GM19397 (cell line): Measurements from ENCODE around the gene OGA.
A peak's percentile ranks its signal among the peaks of the same experiment; 100 is the strongest.

Experiments
- ATAC-seq: cut with Tn5 transposase; IDR thresholded peaks from one replicate; pipeline ENCODE4 v1.9.1; 2021; ENCODE audit warnings: mild to moderate bottlenecking, moderate library complexity; ENCODE audit not compliant: unreplicated experiment

The OGA gene

GRCh38 chr10:101818119-101818871 lies at the start of gene OGA:
TSS of gene OGA (minus strand) at chr10:101818444. CDS start at chr10:101818022, 422 bp downstream.
- ATAC-seq, result peak; percentile 74

- no peak for ATAC-seq
These were observed 49.7 kb upstream of the OGA start for GRCh38 chr10:101867931-101868330.

- no peak for ATAC-seq
These were observed 41.3 kb upstream of the OGA start for GRCh38 chr10:101859530-101859929.

- peak; percentile 62 for ATAC-seq
These were observed 40.7 kb upstream of the OGA start for GRCh38 chr10:101858723-101859500.

- ATAC-seq, result no peak
These were observed 39.7 kb upstream of the OGA start for GRCh38 chr10:101857802-101858476.

GRCh38 chr10:101856626-101857025 lies 38.4 kb upstream of the OGA start:
- ATAC-seq, result no peak

GRCh38 chr10:101851411-101852116 lies 33.3 kb upstream of the OGA start:
- no peak for ATAC-seq

- no peak for ATAC-seq
These were observed 32.5 kb upstream of the OGA start for GRCh38 chr10:101850749-101851148.

- no peak for ATAC-seq
These were observed 30.7 kb upstream of the OGA start for GRCh38 chr10:101848894-101849351.

GRCh38 chr10:101848408-101848807 lies 30.2 kb upstream of the OGA start:
- ATAC-seq, result no peak

- ATAC-seq, result no peak
These were observed 27.6 kb upstream of the OGA start for GRCh38 chr10:101845893-101846292.

GRCh38 chr10:101843032-101844021 lies 25.1 kb upstream of the OGA start, which contains the start of gene KCNIP2:
TSS of gene KCNIP2 (minus strand) at chr10:101843800. CDS start at chr10:101843568, 232 bp downstream.
- ATAC-seq, result no peak

- ATAC-seq, result no peak
These were observed 23.6 kb upstream of the OGA start for GRCh38 chr10:101841826-101842225.

GRCh38 chr10:101840741-101841453 lies 22.7 kb upstream of the OGA start:
- ATAC-seq, result peak; percentile 65

- ATAC-seq, result no peak
These were observed 21.9 kb upstream of the OGA start for GRCh38 chr10:101840102-101840684.

- ATAC-seq, result no peak
These were observed 21.3 kb upstream of the OGA start for GRCh38 chr10:101839416-101840063.

- no peak for ATAC-seq
These were observed 20.8 kb upstream of the OGA start for GRCh38 chr10:101839002-101839401.

GRCh38 chr10:101838416-101838970 lies 20.2 kb upstream of the OGA start:
- no peak for ATAC-seq
